ENCODE data around the gene ST6GALNAC3.
"Not testable (repeated sequence)": the region's sequence is repeated elsewhere in the genome, so short reads cannot be mapped to it uniquely, and the experiment has no call there.

The ST6GALNAC3 gene

DNA sequence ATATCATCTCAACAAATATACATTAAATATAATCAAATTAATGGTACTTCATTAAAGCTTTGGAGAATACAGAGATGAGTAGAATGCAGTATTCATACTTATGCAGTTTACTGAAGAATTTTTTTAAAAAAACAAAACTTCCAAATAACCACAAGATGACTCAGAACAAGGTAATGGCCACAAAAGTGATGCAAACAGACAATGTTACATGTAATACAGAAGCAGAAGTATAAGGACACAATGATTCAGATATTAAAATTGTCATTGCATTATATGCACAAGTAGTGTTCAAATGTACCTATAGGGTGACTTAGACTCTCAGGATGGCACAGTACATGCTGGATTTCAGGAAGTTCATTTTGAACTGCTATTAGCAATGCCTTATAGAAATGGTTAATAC is 565.5 kb downstream of the ST6GALNAC3 start:
- no peak for DNase-seq (ENCODE audit: low spot score)

DNA sequence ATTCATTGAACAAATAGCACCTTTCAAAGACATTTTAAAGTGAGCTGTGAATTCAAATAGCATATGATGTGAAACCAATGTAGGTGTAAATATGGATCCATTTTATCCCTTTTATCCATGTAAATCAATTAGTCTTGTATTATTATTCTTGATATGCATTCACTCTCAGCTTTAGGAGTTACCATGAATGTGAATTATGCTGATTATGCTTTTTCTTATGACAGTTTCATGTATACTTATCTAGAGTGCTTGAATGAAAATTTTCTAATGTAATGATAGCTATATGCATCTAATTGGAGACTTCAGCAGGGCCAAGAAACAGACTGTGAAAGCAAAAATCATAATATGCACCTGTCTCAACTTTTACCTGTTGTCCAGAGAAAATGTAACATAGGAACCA is 566.2 kb downstream of the ST6GALNAC3 start:
- DNase-seq (ENCODE audit: low spot score): no peak

DNA sequence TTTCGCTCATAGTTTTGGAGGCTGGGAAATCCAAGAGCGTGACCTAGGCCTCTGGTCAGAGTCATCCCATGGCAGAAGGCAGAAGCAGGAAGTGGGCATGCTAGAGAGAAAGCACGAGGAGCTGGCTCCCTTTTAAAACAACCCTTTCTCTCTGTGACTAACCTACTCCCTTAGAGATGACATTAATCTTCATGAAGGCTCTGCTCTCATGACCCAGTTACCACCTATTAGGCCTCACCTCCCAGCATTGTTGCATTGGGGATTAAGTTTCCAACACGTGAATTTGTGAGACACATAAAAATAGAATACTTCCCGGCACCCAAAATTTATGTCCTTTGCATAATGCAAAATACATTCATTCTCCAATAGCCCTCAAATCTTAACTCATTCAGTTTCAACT is 569.6 kb downstream of the ST6GALNAC3 start:
- no peak for DNase-seq (ENCODE audit: low spot score)

DNA sequence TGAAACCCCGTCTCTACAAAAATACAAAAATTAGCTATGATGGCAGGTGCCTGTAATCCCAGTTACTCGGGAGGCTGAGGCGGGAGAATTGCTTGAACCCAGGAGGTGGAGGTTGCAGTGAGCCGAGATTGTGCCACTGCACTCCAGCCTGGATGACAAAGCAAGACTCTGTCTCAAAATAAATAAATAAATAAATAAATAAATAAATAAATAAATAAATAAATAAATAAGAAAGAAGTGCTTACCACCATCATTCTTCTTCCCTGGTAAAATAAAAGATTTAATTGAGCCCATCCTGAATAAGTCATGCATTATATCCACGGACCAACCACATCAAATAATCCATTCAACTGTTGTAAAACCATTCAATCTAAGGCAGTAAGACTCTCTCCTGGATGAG is 578.3 kb downstream of the ST6GALNAC3 start:
- DNase-seq (ENCODE audit: low spot score): not testable (repeated sequence)

DNA sequence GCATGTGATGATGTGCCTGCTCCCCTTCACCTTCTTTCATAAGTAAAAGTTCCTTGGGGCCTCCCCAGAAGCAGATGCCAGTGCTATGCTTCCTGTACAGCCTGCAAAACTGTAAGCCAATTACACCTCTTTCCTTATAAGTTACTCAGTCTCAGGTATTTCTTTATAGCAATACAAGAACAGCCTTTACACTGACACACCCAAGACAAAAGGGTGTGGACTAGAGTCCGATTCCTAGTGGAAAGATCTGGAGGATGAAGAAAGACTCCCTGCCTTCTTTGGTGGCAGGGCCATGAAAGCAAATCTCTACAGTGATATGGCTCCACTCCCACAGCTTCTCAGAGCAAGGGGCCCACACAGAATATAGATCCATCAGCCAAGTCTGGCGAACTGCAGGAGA is 583.1 kb downstream of the ST6GALNAC3 start:
- DNase-seq (ENCODE audit: low spot score): no peak

DNA sequence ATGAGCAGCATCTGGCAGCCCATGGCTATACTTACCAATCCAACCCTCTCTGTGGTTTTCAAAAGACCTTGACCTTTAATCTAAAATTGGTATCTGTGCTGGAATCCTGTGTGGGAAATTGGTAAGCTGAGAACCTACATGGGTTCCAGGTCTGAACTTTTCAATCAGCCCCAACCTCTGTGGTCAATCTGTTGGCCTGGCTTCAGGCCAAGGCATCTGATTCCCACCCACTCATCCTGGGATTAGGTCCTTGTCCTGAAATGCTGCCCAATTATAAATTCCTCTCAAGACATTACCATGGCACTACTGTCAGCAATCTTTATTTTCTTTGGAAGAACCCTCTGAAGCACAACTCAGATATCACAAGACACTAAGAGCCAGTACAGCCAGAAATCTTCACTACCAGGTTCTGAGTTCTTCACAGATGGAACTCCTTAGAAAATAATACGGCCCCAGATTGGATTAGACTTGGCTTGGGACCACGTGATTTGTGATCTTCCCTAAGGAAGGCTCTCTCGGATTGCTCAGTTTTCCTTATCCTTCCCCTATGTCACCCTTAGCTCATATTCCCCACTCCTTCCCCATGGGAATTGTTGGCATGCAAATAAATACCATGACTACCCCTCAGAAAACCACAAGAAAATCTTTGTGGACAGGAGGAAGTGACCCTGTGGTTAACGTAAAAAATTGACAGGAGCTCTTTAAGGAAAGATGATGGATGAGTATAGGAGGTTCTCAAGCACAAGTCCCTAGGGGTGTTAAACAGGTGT is 584.8 kb downstream of the ST6GALNAC3 start:
- no peak for DNase-seq (ENCODE audit: low spot score)

DNA sequence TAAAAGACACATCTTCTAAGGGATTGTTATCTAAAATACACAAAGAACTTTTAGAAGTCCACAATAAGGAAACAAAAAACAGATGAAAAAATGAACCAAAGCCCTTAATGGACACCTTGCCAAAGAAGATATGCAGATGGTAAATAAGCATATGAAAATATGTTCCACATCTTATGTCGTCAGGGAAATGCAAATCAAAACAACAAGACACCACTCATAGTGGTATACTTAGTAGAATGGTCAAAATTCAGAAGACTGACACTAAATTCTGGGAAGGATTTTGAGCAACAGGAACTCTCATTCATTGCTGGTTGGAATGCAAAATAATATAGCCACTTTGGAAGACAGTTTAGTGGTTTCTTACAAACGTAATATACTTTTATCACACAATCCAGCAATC is 587.0 kb downstream of the ST6GALNAC3 start:
- DNase-seq (ENCODE audit: low spot score): no peak

DNA sequence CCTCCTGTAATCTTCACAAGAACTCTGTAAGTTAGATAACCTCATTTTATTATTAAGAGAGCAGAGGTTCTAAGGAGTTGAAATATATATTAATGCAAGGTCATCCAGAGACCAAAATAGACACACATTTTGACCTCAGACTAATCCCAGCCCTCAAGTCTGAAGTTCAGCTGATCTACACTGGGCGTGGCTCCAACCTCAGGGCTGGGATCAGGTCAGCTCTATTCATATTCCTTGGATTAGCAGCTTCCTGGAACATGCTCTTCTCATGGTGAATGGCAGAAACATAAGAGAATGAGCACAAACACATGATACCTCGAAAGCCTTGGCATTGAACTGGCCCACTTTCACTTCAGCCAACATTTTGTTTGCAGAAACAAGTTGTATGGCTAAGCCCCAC is 592.0 kb downstream of the ST6GALNAC3 start:
- DNase-seq (ENCODE audit: low spot score): no peak

DNA sequence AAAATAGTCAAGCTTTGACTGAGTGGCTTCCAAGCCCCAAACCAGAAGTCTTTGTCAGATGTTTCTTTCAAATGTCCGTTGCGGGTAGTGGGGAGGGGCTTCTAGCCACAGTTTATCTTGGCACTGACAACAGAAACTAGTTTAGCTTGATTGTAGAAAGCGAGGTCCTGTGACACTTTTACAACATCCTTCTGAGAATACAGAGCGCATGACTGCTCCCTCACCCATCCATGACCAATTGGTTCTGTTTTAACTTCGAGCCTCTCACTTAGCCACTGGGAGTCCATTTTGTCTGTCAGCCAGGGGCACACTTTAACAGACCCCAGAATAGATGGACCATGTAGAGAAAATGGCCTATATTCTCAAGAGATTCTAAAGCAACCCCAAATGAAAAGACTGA is 593.5 kb downstream of the ST6GALNAC3 start:
- DNase-seq (ENCODE audit: low spot score): no peak

DNA sequence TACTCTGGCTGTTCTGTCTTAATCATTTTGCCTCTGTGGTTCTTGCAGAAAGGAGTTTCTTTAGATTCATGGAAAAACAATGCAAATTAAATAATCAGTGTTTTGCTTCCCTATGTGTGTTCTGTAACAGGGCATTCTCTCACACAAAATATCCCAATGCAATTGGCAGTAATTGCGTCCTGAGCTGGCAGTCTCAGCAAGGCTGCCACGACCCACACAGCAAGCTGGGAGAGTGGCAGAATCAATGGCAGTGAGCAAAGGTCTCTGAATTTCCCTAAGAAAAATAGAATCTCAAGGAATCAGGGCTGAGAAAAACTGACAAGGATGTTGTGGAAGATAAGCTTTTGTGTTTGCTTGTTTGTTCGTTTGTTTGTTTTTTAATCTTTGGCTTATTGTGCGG is 594.6 kb downstream of the ST6GALNAC3 start:
- DNase-seq (ENCODE audit: low spot score): no peak

DNA sequence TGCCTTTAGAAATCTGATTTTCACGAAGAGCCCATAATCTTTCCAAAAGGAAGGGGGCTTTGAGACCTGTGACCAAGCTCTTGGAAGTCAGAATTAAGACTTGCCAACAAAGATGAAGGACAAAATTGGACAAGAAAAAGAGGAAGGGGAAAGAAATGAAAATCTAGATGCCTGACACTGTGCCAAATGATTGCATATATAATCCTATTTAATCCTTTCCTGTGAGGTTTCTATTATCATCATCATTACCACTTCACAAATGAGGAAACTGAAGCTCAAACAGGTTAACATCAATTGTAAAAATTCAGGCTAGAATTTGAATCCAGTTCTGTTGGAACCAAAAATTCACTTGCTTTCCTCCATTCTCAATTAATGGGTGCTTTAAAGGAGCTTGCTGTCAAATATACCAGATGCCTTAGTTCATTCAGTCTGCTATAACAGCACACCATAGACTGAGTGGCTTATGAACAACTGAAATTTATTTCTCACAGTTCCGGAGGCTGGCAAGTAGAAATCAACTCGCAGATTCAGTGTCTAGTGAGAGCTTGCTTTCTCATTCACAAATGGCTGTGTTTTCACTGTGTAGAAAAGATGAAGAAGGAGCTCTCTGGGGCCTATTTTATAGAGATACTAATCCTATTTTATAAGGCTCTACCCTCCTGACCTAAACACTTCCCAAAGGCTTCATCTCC is 595.2 kb downstream of the ST6GALNAC3 start:
- DNase-seq (ENCODE audit: low spot score): no peak

DNA sequence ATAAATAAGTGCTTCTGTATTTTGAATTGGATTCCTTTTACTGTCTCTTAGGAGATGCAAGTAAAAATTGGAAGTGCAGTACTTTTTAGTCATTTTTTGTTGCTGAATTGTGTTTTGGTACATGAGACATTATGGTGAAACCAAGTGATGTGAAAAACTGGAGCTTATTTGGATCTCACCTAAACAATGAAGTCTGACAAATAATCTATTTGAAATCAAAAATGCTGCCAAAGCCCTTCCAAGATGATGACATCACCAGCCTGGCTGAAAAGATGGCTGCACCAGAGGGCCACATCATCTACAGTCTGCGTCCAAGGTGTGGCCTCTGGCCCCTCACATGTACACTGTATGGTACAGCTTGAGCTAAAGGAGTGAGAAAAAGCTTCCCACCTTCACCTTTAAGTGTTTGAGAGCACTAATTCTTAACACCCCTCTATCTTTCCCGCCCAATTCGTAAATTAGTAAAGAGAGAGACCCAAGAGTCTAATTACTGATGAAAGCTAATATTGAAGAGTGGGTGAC is 600.2 kb downstream of the ST6GALNAC3 start:
- no peak for DNase-seq (ENCODE audit: low spot score)

DNA sequence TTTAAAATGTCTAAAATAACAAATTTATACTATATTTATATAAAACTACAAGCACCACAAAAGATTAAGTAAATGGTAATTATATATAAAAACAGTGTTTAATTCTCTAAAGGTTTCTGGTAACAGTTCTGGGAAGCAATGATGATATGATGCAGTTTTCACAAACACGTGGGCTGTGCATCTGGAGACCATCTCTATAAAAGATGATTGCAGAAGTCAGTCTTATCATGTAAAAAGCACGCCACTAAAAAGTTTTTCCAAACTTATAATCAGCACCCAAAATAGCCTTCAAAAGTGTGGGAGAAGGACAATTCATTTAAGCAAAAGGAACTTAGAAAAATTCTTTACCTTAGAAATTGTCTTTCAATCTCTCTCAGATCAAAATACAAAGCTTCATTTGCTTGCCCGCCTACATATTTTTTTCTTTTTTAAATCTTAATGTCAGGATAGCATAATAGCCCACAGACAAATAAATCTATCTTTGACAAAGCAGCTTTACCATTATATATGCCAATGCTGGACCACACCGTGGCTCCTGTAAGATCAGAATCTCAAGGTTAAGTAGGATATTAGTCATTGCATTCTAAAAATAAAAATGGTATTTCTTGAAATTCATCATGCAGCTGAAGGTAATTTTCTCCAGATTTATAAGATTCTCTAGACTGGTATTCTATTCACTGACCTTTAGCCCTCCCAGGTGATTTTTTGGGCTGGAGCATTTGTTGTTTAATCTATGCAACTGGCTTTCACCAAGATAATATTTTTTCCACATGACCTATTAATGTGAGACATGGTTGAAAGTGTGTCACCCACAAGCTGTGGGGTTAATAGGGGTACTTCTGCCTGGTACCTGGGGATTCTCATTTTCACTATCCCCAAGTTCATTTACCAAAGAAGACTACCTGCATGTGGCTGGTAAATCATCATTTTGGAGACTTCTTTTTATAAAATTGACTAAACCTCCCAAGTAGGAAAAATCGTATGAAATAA is 603.2 kb downstream of the ST6GALNAC3 start:
- no peak for DNase-seq (ENCODE audit: low spot score)

DNA sequence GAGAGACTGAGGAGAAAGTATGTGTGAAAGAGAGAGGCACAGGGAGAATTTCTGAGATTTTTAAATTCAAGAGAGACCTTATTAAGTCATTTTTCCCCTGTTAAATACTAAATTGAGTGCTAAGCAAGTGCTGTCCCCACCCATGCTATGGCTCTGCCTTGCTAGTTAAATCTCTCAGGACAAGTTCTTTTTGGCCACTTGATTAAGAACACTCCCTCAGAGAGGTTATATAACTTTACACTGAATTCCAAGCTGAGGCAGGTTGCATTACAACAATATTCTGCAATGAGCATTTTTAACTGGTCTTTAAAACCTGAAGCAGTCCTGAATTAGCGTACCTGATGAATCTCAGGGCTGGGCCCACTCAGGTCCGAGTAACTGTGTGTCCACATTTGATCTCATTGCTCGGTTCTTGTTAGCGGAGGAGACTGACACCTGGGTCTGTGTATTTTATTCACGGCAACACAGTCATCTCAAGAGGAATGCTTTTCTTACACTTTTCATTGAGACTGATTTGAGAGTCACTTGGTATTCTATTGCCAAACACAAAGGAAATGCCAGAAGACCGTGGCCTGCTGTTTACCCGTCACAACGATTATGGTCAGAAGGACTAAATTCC is 605.1 kb downstream of the ST6GALNAC3 start:
- no peak for DNase-seq (ENCODE audit: low spot score)

DNA sequence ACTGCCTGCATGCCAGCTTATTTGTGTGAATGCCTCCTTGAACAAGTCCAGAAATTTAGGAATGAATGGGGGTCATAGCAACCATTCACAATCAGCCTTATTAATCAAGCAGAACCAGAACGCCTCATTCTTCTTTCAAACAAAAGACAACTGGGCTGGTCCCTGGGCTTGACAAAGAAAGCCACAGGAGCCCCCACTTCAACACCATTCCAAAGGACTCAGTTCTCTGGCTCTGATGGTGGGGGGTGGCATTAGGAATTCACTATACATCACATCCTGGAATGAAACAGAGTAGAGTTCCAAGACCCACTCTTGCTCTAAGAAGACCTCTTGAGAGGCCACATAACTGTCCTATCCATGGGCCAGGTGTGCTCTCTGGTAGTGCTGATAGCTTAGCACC is 606.1 kb downstream of the ST6GALNAC3 start:
- DNase-seq (ENCODE audit: low spot score): no peak

DNA sequence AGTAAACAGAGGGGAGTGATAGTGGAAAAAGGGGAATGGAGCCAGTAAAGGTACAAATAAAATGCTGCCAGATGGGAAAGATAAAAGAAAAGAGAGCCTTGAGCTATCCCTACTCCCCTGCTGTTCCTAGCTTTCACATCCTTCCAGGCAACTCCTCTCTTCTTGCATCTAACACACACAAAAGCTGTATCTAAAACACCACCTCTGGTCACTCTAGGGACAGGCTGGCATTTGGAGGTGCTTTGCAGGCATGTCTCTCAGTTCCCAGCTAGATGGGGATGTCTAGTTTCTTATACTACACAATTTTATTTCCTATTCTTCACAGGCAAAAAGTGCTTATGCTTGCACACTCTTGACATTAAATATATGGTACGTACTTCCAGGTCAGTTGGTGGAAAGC is 607.6 kb downstream of the ST6GALNAC3 start:
- no peak for DNase-seq (ENCODE audit: low spot score)
